ENCODE results near the gene ASGR2. TPM values are rescaled to one million over a fixed set of nuclear protein-coding genes. Genes with fewer than 3 reads are reported as not detected.
"Not testable (repeated sequence)": the region's sequence is repeated elsewhere in the genome, so short reads cannot be mapped to it uniquely, and the experiment has no call there.

Gene ASGR2
- not detected for polyA plus RNA-seq (2012; ENCODE audit: insufficient read depth, insufficient read length)

DNA sequence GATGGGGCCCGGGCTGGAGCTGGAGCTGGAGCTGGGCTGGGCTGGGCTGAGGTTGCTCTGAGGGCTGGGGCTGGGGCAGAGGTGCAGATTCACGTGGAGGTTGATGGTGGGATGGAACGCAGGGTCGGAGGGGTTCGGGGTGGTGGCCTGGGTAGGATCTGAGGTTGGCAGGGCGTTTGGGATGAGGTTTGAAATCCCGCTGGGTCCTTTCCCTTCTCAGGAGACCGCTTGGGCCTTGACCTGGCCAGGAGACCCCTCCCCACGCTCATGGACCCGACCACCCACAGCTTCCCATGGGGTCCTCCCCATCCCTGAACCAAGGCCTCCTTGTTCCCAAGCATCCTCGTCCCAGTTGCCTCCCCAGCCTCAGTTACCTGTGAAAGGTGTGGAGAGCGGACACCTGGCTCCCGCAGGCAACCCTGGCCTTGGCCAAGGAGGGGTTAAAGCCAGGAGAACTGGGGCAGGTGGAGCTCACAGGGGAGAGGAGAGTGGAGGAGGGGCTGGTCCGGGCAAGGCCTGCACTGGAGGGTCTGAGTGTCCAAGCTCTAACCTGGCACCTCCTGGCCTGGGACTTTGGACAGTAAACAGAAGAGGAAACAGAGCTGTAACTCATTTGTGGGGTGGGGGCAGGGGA lies at the start of gene ASGR2:
ASGR2 (minus strand) TSS at position 582 of the 634 bp plus-strand sequence. CDS start 582 bp downstream, outside the sequence.
- DNase-seq (ENCODE audit: low read depth, low spot score) = no peak
- H3K4me3 ChIP-seq (ENCODE audit: low read length) = no peak within 1 kb of the TSS

DNA sequence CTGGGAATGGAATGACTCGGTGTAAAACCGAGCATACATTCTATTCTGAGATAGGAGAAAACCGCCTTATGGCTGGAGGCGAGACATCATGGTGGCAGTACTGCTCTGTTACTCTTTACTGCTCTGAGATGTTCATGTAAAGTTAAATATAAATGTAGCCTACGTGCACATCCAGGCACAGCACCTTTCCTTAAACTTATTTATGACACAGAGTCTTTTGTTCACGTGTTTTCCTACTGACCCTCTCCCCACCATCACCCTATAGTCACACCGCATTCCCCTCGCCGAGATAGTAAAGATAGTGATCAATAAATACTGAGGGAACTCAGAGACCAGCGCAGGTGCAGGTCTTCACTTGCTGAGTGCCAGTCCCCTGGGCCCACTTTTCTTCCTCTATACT lies 44.9 kb upstream of the ASGR2 start:
- not testable (repeated sequence) for DNase-seq (ENCODE audit: low read depth, low spot score); H3K4me3 ChIP-seq (ENCODE audit: low read length)

GRCh38 chr17:7158424-7158823 lies 43.8 kb upstream of the ASGR2 start:
- DNase-seq (ENCODE audit: low read depth, low spot score); H3K4me3 ChIP-seq (ENCODE audit: low read length): not testable (repeated sequence)

DNA sequence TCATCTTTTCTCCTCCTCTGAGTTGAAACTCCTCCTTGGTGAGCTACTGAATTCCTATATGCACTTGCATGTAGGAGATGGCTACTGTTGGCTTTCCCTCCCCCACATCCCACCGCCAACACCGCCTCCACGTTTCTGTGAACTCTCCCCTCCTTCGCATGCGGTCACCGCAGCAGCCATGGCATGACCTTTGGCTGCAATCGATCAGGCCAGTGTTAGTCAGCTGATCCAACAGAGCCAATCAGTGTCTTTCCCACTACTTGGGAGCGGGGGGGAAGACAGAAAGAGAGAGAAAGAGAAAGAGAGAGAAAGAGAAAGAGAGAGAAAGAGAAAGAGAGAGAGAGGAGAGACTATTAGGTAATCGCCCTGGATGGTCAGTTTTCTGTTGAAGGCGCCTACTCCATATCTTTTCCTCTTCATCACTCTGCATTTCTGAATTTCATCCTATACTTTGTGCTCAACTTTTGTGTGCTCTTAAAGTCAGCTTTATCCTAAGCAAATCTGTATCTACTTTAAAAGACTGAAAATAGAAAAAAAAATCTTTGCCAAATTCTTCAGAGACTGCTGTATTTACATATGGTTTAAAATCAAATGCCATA lies 41.8 kb upstream of the ASGR2 start:
- H3K4me3 ChIP-seq (ENCODE audit: low read length) = no peak overlapping the region
- no peak for DNase-seq (ENCODE audit: low read depth, low spot score)

DNA sequence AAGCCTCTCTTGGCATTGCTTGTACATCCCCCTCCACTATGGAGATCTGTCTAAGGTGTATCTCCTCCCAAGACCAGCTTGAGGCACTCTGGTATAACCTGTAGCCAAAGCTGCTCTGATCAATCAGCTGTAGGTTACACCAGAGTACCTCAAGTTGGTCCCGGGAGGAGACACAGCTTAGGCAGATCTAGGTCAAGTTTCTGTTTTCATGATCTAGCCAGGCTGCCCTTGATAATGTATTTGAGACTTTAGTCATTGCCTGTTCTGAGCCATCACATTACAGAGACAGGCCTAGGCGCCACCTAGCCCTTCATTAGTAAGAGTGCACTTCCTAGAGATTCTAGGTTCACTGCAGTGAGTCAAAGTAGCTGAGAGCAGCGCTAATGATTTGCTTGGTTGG lies 33.1 kb upstream of the ASGR2 start:
- no peak for DNase-seq (ENCODE audit: low read depth, low spot score)
- H3K4me3 ChIP-seq (ENCODE audit: low read length) = no peak overlapping the region

DNA sequence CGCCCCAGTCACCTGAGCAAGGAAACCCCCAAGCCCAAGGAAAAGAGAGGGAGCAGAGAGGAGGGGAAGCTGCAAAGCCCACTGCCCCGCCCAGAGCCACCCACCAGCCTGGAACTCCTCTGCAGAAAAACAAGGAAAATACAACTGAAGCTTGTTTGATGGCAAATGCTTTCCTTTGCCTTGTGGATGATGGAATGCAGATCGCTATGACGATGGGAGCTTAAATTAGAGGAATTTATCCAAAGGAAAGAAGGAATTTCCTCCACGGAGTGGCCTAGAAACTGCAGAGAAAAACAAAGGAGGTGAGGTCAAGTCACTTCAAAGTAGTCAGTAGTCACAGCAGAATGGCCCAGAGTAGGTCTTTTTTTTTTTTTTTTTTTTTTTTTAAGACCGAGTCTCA lies 31.5 kb upstream of the ASGR2 start:
- no peak for DNase-seq (ENCODE audit: low read depth, low spot score)
- no peak overlapping the region for H3K4me3 ChIP-seq (ENCODE audit: low read length)

DNA sequence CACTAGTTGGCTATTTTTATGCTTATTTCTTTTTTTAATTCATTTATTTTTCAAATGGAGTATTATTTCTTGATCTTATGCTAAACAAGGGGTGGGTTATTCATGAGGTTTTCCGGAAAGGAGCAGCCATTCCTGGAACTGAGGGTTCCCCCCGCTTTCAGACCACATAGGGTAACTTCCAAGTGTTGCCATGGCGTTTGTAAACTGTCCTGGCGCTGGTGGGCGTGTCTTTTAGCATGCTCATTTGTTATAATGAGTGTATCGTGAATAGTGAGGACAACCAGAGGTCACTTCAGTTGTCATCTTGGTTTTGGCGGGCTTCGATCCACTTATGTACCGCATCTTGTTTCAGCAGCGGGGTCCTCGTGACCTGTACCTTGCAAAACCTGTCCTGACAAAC lies 29.6 kb upstream of the ASGR2 start:
- no peak overlapping the region for H3K4me3 ChIP-seq (ENCODE audit: low read length)
- DNase-seq (ENCODE audit: low read depth, low spot score) = no peak

DNA sequence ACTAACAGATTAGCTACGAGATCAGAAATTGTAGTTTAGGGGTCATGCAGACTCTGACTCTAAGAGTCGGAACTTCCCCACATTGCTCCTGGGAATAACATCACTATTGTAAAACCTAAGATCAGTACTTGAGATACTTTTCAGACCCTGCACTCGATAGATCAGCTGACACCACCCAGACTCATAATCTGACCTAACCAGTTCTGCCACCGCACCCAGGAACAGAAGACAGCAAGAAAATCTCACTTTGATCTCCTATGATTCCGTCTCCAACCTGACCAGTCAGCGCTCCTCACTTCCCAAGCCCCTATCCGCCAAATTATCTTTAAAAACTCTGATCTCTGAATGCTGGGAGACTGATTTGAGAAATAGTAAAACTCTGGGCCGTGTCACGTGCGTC lies 27.2 kb upstream of the ASGR2 start:
- no peak for DNase-seq (ENCODE audit: low read depth, low spot score)

DNA sequence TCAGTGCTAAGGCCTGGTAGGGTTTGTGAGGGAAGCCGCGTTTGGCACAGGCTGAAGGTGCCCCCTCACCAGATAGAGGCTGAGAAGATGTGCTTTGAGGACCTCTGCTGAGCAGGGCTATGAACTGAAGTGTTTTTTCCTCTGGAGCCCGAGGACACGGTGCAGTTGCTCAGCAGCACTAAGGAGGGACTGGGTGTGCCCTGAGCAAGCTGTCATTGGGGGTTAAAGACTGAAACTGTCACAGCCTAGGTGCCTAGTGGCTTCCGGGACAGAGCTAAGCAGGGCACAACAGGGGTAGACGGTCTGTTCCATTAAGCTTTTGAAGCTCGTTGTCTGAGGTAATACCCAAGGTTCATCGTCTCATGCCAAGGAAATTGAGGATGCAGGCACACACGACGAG lies 24.8 kb upstream of the ASGR2 start:
- H3K4me3 ChIP-seq (ENCODE audit: low read length) = no peak overlapping the region
- DNase-seq (ENCODE audit: low read depth, low spot score) = no peak

More for the DNA sequence above, 27.2 kb upstream of the ASGR2 start:
- no peak overlapping the region for H3K4me3 ChIP-seq (ENCODE audit: low read length)

DNA sequence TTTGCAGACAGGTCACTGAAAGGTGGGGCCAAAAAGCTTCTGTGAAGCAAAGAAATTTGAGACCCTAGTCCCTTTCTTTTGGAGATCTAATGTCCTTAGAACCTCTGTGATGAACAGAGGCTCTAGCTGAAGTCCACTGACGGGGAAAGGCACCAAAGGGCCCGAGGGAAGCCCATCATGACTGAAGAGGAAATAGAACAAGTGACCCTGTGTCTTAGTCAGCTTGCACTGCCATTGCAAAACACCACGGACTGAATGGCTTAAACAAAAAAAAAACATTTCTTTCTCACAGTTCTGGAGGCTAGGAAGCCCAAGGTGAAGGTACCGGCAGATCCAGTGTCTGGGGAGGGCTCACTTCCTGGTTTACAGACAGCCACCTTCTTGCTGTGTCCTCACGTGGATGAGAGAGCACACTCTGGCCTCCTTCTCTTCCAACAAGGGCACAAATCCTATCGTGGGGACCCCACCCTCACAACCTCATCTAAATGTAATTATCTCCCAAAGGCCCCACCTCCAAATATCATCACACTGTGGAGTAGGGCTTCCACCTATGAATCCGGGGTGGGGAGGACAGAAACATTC lies 24.3 kb upstream of the ASGR2 start:
- H3K4me3 ChIP-seq (ENCODE audit: low read length) = no peak overlapping the region
- DNase-seq (ENCODE audit: low read depth, low spot score) = no peak

DNA sequence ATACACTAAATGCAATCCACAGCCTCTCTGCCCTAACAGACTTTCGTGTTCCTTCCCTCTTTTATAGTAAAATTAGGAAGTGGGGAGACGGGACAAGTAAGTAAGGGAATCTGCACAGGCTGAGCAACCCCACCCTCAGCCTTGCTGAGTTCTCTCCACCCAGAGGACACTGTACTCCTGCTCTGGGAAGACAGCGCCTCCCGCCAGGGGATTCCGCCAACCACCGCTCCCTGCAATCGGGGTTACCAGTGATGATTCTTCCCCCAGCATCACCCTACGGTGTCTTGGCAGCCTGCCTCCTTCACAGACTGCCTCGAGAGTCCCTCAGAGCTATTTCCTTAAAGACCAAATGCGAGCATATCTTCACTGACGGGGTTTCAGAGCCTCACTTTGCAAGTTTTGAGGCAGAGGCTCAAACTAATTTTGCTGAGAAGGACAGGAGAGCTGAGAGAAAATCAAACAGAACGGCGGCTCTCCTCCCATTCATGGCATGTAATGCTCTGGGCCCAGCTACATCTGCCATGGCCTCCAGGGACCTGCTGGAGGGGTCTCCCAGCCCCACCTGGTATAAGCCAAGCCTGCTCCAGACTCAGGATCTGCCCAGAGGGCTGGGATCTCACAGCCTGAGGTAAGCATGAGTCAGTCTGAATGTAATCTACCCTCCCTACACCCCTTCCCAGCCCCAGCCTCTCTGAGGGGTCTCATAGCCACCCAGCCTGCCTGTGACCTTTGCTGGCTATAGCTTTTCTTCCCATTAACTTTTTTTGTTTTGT lies 22.7 kb upstream of the ASGR2 start:
- DNase-seq (ENCODE audit: low read depth, low spot score) = no peak
- no peak overlapping the region for H3K4me3 ChIP-seq (ENCODE audit: low read length)

- peak; percentile 59 for DNase-seq (ENCODE audit: low read depth, low spot score)
Measured at GRCh38 chr17:7136266-7136877, 21.8 kb upstream of the ASGR2 start.

GRCh38 chr17:7133916-7134315 lies 19.3 kb upstream of the ASGR2 start:
- no peak for DNase-seq (ENCODE audit: low read depth, low spot score)
- no peak overlapping the region for H3K4me3 ChIP-seq (ENCODE audit: low read length)

More at GRCh38 chr17:7136266-7136877, 21.8 kb upstream of the ASGR2 start:
- H3K4me3 ChIP-seq (ENCODE audit: low read length) = no peak overlapping the region

GRCh38 chr17:7133424-7133823 lies 18.8 kb upstream of the ASGR2 start:
- no peak overlapping the region for H3K4me3 ChIP-seq (ENCODE audit: low read length)
- peak; percentile 22 for DNase-seq (ENCODE audit: low read depth, low spot score)

DNA sequence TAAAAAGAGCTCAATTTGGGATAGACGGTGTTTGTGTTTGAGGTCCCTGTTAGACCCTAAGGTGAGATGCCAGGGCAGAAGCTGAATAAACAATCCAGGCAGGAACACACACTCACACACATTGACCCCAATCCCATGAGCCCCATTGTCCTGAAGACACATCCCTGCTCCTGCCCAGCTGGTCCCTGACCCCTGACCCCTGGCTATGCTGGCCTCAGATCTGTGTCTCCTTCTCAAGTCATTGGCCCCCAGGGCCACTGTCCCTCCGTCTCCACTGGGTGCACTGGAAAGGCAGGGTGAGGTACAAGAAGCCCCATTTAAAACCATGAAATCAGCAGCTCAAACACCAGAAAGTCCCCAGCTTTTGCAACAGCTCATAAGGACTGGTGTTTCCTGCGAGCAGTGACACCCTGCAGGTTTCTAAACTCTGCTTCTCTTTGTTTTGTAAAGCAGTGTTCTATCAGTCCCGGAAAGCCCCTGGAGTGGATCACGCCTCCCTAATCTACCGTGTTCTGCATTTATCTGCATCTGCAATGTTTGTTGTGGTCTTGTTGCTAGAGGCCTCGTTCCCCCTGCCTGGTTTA lies 18.0 kb upstream of the ASGR2 start:
- peak; percentile 37 for DNase-seq (ENCODE audit: low read depth, low spot score)
- H3K4me3 ChIP-seq (ENCODE audit: low read length) = no peak overlapping the region

DNA sequence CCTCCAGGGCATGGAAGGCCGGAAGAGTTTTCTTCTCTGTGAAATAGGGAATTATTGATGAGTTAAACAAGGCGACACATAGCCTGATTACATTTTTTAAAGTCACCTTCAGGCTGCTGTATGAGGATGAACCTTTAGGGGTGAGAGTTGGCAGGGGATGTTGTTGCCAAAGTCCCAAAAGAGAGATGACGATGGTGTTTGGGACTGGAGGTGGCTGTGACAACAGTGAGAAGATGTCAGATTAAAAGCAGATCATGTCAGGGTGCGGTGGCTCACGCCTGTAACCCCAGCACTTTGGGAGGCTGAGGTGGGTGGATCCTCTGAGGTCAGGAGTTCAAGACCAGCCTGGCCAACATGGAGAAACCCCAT lies 16.8 kb upstream of the ASGR2 start:
- DNase-seq (ENCODE audit: low read depth, low spot score) = no peak
- no peak overlapping the region for H3K4me3 ChIP-seq (ENCODE audit: low read length)

GRCh38 chr17:7130621-7131422 lies 16.2 kb upstream of the ASGR2 start:
- no peak for DNase-seq (ENCODE audit: low read depth, low spot score)
- H3K4me3 ChIP-seq (ENCODE audit: low read length) = no peak overlapping the region

DNA sequence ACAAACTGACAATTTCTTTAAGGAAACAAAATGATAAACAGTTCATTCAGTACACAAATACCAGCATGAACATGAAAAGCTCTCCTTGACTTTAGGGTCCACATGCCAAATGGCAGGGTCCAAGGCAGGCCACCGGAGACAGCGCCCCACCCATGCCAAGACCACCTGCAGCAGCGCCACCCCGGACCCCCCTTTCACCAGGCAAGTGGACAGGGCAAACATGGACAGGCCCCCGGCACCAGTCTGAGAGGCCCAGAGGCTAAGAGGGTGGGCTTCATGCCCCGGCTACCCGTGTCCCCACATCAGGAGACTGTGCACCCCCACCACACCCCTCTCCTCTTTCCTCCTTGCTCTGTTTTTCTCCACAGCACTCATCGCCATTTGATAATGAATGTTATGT lies 14.7 kb upstream of the ASGR2 start:
- no peak overlapping the region for H3K4me3 ChIP-seq (ENCODE audit: low read length)
- no peak for DNase-seq (ENCODE audit: low read depth, low spot score)
